ENCODE results near the gene NUTM1. TPM values are rescaled to one million over a fixed set of nuclear protein-coding genes. Genes with fewer than 3 reads are reported as not detected.

Gene NUTM1
- total RNA-seq, 1 donor from 2014 or later, result not detected

DNA sequence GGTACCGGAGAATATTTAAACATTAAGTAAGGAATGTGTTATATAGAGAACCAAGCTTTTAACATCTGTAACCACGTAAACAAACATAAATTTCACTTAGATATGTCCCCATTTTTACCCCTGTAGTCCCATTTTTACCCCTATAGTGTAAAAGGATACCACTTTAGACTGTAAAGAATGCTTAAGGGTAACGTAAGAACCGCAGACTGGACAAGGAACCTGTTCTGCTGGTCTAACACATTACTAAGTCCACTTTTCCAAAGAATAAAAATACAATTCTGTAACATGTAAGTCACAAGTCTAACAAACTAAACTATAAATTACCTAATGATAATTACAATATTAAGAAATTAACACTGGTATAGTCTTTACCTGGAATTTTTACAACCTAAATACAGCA lies 8.4 kb upstream of the NUTM1 start:
- H3K36me3 Mint-ChIP-seq (ENCODE audit: insufficient read depth), result peaks cover 1% of the 10 kb centered on the region
- H3K27ac Mint-ChIP-seq, result no peak overlapping the region
- no peak overlapping the region for H3K4me3 Mint-ChIP-seq (ENCODE audit: low read depth)
- H3K9me3 Mint-ChIP-seq (ENCODE audit: low read depth), result no peaks in the 10 kb centered on the region
- no peak for DNase-seq (ENCODE audit: low spot score, unreplicated experiment)
- TF ChIP-seq, protein P1, sequence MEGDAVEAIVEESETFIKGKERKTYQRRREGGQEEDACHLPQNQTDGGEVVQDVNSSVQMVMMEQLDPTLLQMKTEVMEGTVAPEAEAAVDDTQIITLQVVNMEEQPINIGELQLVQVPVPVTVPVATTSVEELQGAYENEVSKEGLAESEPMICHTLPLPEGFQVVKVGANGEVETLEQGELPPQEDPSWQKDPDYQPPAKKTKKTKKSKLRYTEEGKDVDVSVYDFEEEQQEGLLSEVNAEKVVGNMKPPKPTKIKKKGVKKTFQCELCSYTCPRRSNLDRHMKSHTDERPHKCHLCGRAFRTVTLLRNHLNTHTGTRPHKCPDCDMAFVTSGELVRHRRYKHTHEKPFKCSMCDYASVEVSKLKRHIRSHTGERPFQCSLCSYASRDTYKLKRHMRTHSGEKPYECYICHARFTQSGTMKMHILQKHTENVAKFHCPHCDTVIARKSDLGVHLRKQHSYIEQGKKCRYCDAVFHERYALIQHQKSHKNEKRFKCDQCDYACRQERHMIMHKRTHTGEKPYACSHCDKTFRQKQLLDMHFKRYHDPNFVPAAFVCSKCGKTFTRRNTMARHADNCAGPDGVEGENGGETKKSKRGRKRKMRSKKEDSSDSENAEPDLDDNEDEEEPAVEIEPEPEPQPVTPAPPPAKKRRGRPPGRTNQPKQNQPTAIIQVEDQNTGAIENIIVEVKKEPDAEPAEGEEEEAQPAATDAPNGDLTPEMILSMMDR (IDR thresholded peaks at IDR 0.05; ENCODE audit: unreplicated experiment), result no peak
- H3K27me3 Mint-ChIP-seq, result no peaks in the 10 kb centered on the region
- H3K4me1 Mint-ChIP-seq (ENCODE audit: low read depth), result peaks cover 10% of the 10 kb centered on the region

DNA sequence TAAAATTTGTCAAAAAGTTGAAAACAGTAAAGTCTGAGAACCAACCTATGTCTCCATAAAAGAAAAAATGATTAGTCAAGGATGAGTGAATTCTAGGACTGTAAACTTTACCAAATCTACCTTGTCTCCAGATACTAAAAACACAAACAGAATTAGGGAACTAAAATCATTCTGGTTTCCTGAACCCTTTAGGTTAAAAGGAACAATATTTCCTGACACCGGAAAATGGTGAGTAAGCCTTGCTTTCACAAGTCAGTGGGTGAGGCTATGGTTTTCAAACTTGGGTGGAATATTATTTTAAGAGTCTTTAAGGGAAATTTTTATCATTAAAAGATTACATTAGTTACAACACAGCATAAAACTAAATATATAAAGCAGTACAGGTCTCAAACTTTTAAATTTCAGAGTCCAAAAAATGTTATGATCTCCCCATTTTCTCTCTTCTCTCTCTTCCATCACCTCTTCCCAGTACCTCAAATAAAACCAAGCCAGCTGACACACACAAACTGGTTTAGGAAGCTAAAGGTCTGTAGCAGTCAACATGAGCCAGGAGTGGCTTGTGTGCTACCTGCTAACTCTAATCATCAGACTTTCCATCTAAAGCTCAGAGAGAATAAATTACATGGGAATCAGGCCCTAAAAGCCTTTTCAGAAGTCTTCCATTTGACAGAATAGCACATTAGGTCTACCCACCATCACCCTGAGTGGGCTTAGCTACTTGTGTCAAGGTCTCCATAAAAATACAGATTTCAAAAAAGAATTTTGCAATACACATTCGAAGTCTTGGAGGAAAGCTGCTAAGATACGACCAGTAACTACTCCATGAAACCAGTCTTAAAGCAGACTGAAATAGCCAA lies 7.7 kb upstream of the NUTM1 start:
- Mint-ChIP-seq H3K4me1 (ENCODE audit: low read depth) (peaks cover 10% of the 10 kb centered on the region), H3K27me3 (no peaks in the 10 kb centered on the region), H3K4me3 (ENCODE audit: low read depth) (no peak overlapping the region), H3K9me3 (ENCODE audit: low read depth) (no peaks in the 10 kb centered on the region), H3K36me3 (ENCODE audit: insufficient read depth) (peaks cover 6% of the 10 kb centered on the region), H3K27ac (no peak overlapping the region)
- DNase-seq (ENCODE audit: low spot score, unreplicated experiment), result no peak
- TF ChIP-seq, protein P1 (IDR thresholded peaks at IDR 0.05; ENCODE audit: unreplicated experiment), result no peak

DNA sequence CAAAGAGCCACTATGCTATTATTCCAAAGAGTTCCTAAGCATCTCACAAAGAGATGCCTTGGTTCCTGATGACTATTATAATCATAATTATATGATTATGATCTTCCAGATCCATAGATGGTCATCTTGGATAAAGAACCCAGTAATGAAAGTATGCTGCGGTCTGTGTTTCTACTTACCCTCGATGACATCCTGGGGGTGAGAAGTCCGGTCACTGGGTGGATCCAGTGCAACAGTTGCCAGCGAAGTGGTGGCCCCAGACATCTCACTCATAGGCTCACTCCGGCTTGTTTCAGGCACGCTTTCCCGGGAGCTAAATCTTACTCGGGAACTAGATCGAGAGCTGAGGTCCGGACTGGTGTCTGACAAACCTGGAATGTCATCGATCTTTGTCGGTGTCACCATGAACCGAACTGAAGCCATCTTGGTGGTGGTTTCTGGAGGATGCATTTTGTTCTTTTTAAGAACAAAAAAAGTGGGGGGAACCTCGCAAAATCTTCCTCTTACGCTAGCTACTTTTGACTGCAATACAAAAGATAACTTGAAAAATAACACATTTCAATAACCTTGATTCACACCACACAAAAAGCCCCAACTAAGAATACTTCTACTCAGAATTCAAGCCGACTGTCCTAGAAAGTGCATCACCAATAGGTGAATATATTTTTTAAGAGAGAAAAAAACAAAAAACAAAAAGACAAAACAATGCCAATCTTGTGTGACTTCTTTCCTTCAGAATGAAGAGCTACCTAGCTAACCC lies 6.7 kb upstream of the NUTM1 start:
- Mint-ChIP-seq H3K27me3 (no peaks in the 10 kb centered on the region), H3K36me3 (ENCODE audit: insufficient read depth) (peaks cover 11% of the 10 kb centered on the region), H3K27ac (peak overlapping the region; percentile 96), H3K4me1 (ENCODE audit: low read depth) (peaks cover 14% of the 10 kb centered on the region), H3K9me3 (ENCODE audit: low read depth) (no peaks in the 10 kb centered on the region), H3K4me3 (ENCODE audit: low read depth) (peak overlapping the region; percentile 89)
- TF ChIP-seq, protein P1 (IDR thresholded peaks at IDR 0.05; ENCODE audit: unreplicated experiment), result no peak
- no peak for DNase-seq (ENCODE audit: low spot score, unreplicated experiment)

DNA sequence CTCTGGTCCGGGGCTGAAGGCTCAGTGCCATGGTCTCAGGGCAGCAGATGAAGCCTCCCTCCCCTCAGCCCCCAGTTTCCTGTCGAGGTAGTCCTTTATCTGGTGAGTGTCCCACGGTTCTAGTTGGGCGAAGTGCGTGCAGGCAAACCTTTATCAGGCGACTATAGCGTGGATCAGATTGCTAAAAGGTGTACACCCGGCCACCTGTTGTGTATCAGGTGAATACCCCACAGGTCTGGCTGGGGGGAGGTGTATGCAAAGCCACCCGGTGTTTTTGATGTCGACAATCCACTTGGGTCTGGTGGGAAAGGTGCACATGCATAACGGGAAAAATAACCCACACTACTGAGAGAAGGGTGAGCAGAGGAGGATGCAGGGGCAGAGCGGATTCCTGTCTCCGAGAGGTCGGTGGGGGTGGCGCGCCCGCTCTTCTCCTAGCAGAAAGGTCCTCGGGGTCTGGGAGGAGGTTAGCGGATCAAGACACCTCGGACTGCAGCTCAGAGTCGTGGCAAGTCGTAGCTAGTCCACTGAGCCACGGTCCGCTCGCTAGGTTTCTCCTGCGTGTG lies 6.0 kb upstream of the NUTM1 start:
- peak overlapping the region; percentile 96 for H3K27ac Mint-ChIP-seq

More for the DNA sequence above, 6.0 kb upstream of the NUTM1 start:
- Mint-ChIP-seq H3K4me1 (ENCODE audit: low read depth) (peaks cover 17% of the 10 kb centered on the region), H3K4me3 (ENCODE audit: low read depth) (peak overlapping the region; percentile 89), H3K27me3 (no peaks in the 10 kb centered on the region), H3K9me3 (ENCODE audit: low read depth) (no peaks in the 10 kb centered on the region), H3K36me3 (ENCODE audit: insufficient read depth) (peaks cover 12% of the 10 kb centered on the region)
- DNase-seq (ENCODE audit: low spot score, unreplicated experiment), result no peak
- TF ChIP-seq, protein P1 (IDR thresholded peaks at IDR 0.05; ENCODE audit: unreplicated experiment), result no peak
